Measurements from ENCODE around the gene TAF6. TPM values are rescaled to one million over a fixed set of nuclear protein-coding genes. Genes with fewer than 3 reads are reported as not detected.

Gene TAF6
- total and polyA plus RNA-seq, 9 of the 15 experiments (the other 6 are each of a cell fraction or from before 2014, with no cell fraction given), result 0.78 to 78.7 (median 21.3) TPM

DNA sequence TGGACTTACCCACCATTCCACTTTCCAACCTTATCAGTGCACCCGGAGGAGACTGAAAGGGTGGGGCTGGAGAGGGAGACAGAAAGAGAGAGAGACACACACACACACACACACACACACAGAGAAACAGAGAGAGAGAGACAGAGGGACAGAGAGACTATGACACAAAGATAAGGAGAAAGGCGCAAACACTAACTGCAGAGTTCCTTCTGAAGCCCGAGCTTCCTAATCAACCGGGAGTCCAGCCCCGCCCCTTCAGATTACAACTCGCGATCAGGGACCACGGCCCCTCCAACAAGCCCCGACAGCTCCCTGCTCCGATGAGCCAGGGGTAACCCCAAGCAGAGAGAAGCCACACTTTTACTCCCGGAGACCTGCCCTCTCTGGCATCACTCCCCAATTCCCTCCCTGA, 48.8 kb upstream of the TAF6 start (continued):
- TF ChIP-seq ZBTB40 (IDR thresholded peaks at IDR 0.05) (peak; percentile 75), ZBTB40 (CRISPR knock-in tag; IDR thresholded peaks at IDR 0.05) (peak; percentile 29; the same call in 1 of the 2 replicates), ZNF347 (CRISPR knock-in tag; IDR thresholded peaks at IDR 0.05; ENCODE audit: low read depth) (no peak), ARNT (IDR thresholded peaks at IDR 0.05) (peak; percentile 88 to 96), MBD2 (IDR thresholded peaks at IDR 0.05; ENCODE audit: borderline replicate concordance, low read depth) (peak; percentile 49; the same call in 1 of the 2 replicates), TRIM24 (IDR thresholded peaks at IDR 0.05) (peak; percentile 69 to 86), ZNF79 (CRISPR knock-in tag; IDR thresholded peaks at IDR 0.05; ENCODE audit: low read depth) (no peak), ZNF766 (CRISPR knock-in tag; conservative IDR thresholded peaks at IDR 0.05) (peak; percentile 63; the same call in 1 of the 2 replicates), ATF1 (CRISPR knock-in tag; IDR thresholded peaks at IDR 0.05) (no peak), ATF1 (tag; IDR thresholded peaks at IDR 0.05) (peak; percentile 84), MCM2 (IDR thresholded peaks at IDR 0.05; ENCODE audit: low read depth) (no peak), CTBP1 (IDR thresholded peaks at IDR 0.05; ENCODE audit: borderline replicate concordance) (peak; percentile 84; the same call in 1 of the 2 replicates), SMARCA5 (IDR thresholded peaks at IDR 0.05) (peak; percentile 17; the same call in 1 of the 2 replicates), RBM39 (optimal IDR thresholded peaks at IDR 0.05; ENCODE audit: low read depth, low read length) (peak; percentile 5), NELFE (IDR thresholded peaks at IDR 0.05; ENCODE audit: insufficient read depth, insufficient read length) (no peak)
- TF ChIP-seq, protein P1, sequence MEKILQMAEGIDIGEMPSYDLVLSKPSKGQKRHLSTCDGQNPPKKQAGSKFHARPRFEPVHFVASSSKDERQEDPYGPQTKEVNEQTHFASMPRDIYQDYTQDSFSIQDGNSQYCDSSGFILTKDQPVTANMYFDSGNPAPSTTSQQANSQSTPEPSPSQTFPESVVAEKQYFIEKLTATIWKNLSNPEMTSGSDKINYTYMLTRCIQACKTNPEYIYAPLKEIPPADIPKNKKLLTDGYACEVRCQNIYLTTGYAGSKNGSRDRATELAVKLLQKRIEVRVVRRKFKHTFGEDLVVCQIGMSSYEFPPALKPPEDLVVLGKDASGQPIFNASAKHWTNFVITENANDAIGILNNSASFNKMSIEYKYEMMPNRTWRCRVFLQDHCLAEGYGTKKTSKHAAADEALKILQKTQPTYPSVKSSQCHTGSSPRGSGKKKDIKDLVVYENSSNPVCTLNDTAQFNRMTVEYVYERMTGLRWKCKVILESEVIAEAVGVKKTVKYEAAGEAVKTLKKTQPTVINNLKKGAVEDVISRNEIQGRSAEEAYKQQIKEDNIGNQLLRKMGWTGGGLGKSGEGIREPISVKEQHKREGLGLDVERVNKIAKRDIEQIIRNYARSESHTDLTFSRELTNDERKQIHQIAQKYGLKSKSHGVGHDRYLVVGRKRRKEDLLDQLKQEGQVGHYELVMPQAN (IDR thresholded peaks at IDR 0.05; ENCODE audit: borderline replicate concordance), result peak; percentile 75; the same call in 1 of the 2 replicates
- TF ChIP-seq, protein P2, sequence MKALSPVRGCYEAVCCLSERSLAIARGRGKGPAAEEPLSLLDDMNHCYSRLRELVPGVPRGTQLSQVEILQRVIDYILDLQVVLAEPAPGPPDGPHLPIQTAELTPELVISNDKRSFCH (CRISPR knock-in tag; IDR thresholded peaks at IDR 0.05), result no peak
- TF ChIP-seq, protein P2 (tag; IDR thresholded peaks at IDR 0.05), result 0 out of 2 replicates have a peak, but pooled peaks have one; percentile 6

Data from K562 (cell line).